IMR-90 (cell line): ENCODE results near the gene RRP15. TPM values are rescaled to one million over a fixed set of nuclear protein-coding genes. Genes with fewer than 3 reads are reported as not detected.

ENCODE experiments used
- ATAC-seq: fragments of 200-7000 bp; cut with Tn5 transposase; 2 replicates; pipeline ENCODE4 v1.9.1; 2020; ENCODE audit warnings: low read depth, mild to moderate bottlenecking, moderate library complexity
- BruUV-seq: library from RNA; stranded (reverse); fragments of 400-500 nt; replicated peaks from 2 replicates; lab custom pipeline; 2021; lab: Mats Ljungman, UMichigan
- CTCF ChIA-PET: fragments of 300-600 bp; formaldehyde crosslinking; extraction: SDS; loops from one replicate; lab custom pipeline; 2021; ENCODE audit warnings: antibody characterized with exemption; lab: Yijun Ruan, JAX
- POLR2A ChIA-PET: fragments of 300-600 bp; sonication (Branson Sonifier 250); formaldehyde crosslinking; loops from one replicate; lab custom pipeline; 2022; ENCODE audit warnings: antibody characterized with exemption; ENCODE audit not compliant: unreplicated experiment; lab: Charles Lee
- DNase-seq: peaks from one replicate; pipeline ENCODE4 v3.0.0; 2013
- H2AFZ ChIP-seq: replicated peaks from 2 replicates; pipeline ENCODE3; 2013; ENCODE audit warnings: low read length, mild to moderate bottlenecking; ENCODE audit not compliant: poor library complexity
- H2AK5ac ChIP-seq: 2 replicates; pipeline ENCODE4 v1.6.1; 2013; ENCODE audit warnings: low read depth, low read length, inconsistent platforms
- H2AK9ac ChIP-seq: replicated peaks from 2 replicates; pipeline ENCODE3; 2013; ENCODE audit warnings: mild to moderate bottlenecking, low read depth, low read length, moderate library complexity; ENCODE audit not compliant: poor library complexity
- H2BK120ac ChIP-seq: 2 replicates; pipeline ENCODE4 v1.6.1; 2013; ENCODE audit warnings: low read depth, low read length, inconsistent platforms
- H2BK15ac ChIP-seq: 3 replicates; pipeline ENCODE4 v1.6.1; 2013; ENCODE audit warnings: low read depth, low read length, inconsistent platforms
- H2BK20ac ChIP-seq: 2 replicates; pipeline ENCODE4 v1.6.1; 2013; ENCODE audit warnings: low read depth, mild to moderate bottlenecking, inconsistent platforms, low read length, moderate library complexity
- H2BK5ac ChIP-seq: 2 replicates; pipeline ENCODE4 v1.6.1; 2013; ENCODE audit warnings: mild to moderate bottlenecking, low read depth, low read length, inconsistent platforms; ENCODE audit not compliant: poor library complexity, severe bottlenecking
- H3K14ac ChIP-seq: replicated peaks from 2 replicates; pipeline ENCODE4 v1.6.1; 2013; ENCODE audit warnings: low read depth, low read length, inconsistent platforms
- H3K18ac ChIP-seq: 2 replicates; pipeline ENCODE4 v1.6.1; 2013; ENCODE audit warnings: low read depth, low read length, control low read depth
- H3K23ac ChIP-seq: 2 replicates; pipeline ENCODE4 v1.6.1; 2013; ENCODE audit warnings: low read depth, low read length, inconsistent platforms
- H3K27ac ChIP-seq: 2 replicates; pipeline ENCODE4 v1.5.1; 2013; ENCODE audit warnings: mild to moderate bottlenecking, control low read depth, low read length; ENCODE audit not compliant: insufficient read depth
- H3K27me3 ChIP-seq: 2 replicates; pipeline ENCODE4 v1.6.1; 2013; ENCODE audit warnings: low read length; ENCODE audit not compliant: control insufficient read depth, insufficient read depth
- H3K36me3 ChIP-seq: 2 replicates; pipeline ENCODE4 v1.6.1; 2013; ENCODE audit warnings: low read length, mixed read lengths; ENCODE audit not compliant: control insufficient read depth, insufficient read depth
- H3K4ac ChIP-seq: 2 replicates; pipeline ENCODE4 v1.6.1; 2013; ENCODE audit warnings: low read depth, low read length, inconsistent platforms
- H3K4me1 ChIP-seq: 2 replicates; pipeline ENCODE4 v1.6.1; 2013; ENCODE audit warnings: low read length, mixed read lengths; ENCODE audit not compliant: control insufficient read depth, insufficient read depth
- H3K4me2 ChIP-seq: 2 replicates; pipeline ENCODE4 v1.6.1; 2013; ENCODE audit warnings: low read depth, mild to moderate bottlenecking, control low read depth, low read length, moderate library complexity
- H3K4me3 ChIP-seq: 2 replicates; pipeline ENCODE4 v1.5.1; 2013; ENCODE audit warnings: low read depth, mild to moderate bottlenecking, control low read depth, low read length, moderate library complexity; ENCODE audit not compliant: insufficient read depth
- H3K56ac ChIP-seq: 2 replicates; pipeline ENCODE4 v1.6.1; 2013; ENCODE audit warnings: low read length, inconsistent platforms; ENCODE audit not compliant: insufficient read depth; ENCODE audit errors: extremely low read depth
- H3K79me1 ChIP-seq, 2 experiments: 2 replicates each; pipeline ENCODE4 v1.6.1; 2013; ENCODE audit warnings: low read length in 2 of 2, inconsistent platforms in 1 of 2, low read depth in 1 of 2
- H3K9ac ChIP-seq: 2 replicates; pipeline ENCODE4 v1.6.1; 2013; ENCODE audit warnings: low read depth, low read length, control low read depth
- H3K9me1 ChIP-seq: 2 replicates; pipeline ENCODE4 v1.6.1; 2013; ENCODE audit warnings: low read length, inconsistent platforms; ENCODE audit not compliant: insufficient read depth
- H3K9me3 ChIP-seq: 2 replicates; pipeline ENCODE4 v1.6.1; 2013; ENCODE audit warnings: low read length; ENCODE audit not compliant: control insufficient read depth, insufficient read depth
- H4K20me1 ChIP-seq: 2 replicates; pipeline ENCODE4 v1.6.1; 2013; ENCODE audit warnings: low read length, inconsistent platforms; ENCODE audit not compliant: insufficient read depth
- H4K5ac ChIP-seq: 2 replicates; pipeline ENCODE4 v1.6.1; 2013; ENCODE audit warnings: mild to moderate bottlenecking, low read depth, low read length, control low read depth
- H4K8ac ChIP-seq, 2 experiments: 2 replicates each; pipeline ENCODE4 v1.6.1; 2013; ENCODE audit warnings: low read depth in 2 of 2, low read length in 2 of 2, control low read depth in 1 of 2, inconsistent platforms in 1 of 2
- H4K91ac ChIP-seq: 2 replicates; pipeline ENCODE4 v1.6.1; 2013; ENCODE audit warnings: low read depth, low read length, inconsistent platforms; ENCODE audit not compliant: insufficient read depth
- BHLHE40 ChIP-seq: fragments of 150-350 bp; IDR thresholded peaks from 2 replicates; pipeline ENCODE4 v1.6.1; 2016; ENCODE audit warnings: mild to moderate bottlenecking, low read depth, low read length
- CHD1 ChIP-seq: IDR thresholded peaks from 2 replicates; pipeline ENCODE4 v1.6.1; 2012; ENCODE audit warnings: low read depth, low read length, improper control_type of control experiment
- FOS ChIP-seq: fragments of 150-350 bp; IDR thresholded peaks from 2 replicates; pipeline ENCODE4 v1.6.1; 2016; ENCODE audit warnings: low read depth, low read length
- MAFK ChIP-seq: IDR thresholded peaks from 2 replicates; pipeline ENCODE4 v1.6.1; 2012; ENCODE audit warnings: low read depth, low read length, improper control_type of control experiment
- RAD21 ChIP-seq: IDR thresholded peaks from 2 replicates; pipeline ENCODE4 v1.6.1; 2012; ENCODE audit warnings: low read length, improper control_type of control experiment
- WGBS, 2 experiments: methylation state at CpG; one replicate each; pipeline versions ENCODE4 v1.1.5 to v1.1.7; 2013; ENCODE audit warnings: missing lambda C conversion rate in 2 of 2; ENCODE audit not compliant: insufficient read length in 1 of 2; ENCODE audit errors: extremely low coverage in 2 of 2; 5-methylcytosine and 5-hydroxymethylcytosine counted together
- dilution Hi-C: fragments of 300-500 bp; cut with HindIII; formaldehyde crosslinking; loops from one replicate; pipeline ENCODE4 v1.14.3; 2018; ENCODE audit warnings: low sequenced_read_pairs; ENCODE audit not compliant: unreplicated experiment
- in situ Hi-C: fragments of 300-500 bp; cut with MboI; formaldehyde crosslinking; loops from 3 replicates; pipeline ENCODE4 v1.14.3; 2019; ENCODE audit warnings: low sequenced_read_pairs, inconsistent platforms, mixed read lengths
- intact Hi-C: fragments of 100-400 bp; cut with micrococcal nuclease; formaldehyde crosslinking; loops from 2 replicates; pipeline ENCODE4 v1.10.0; 2022
- polyA plus RNA-seq, 3 experiments: library from polyadenylated mRNA; depleted of rRNA; stranded (reverse); fragments of >200 nt; gene quantifications; 2 replicates each; pipeline ENCODE4 v1.2.3, GENCODE V29; 2012; ENCODE audit warnings: low replicate concordance in 1 of 3
- total RNA-seq: library from RNA; depleted of rRNA; stranded (reverse); fragments of >200 nt; gene quantifications from 2 replicates; pipeline ENCODE4 v1.2.3, GENCODE V29; 2012
- TF ChIP-seq, protein P1 (sequence below): conservative IDR thresholded peaks from 2 replicates; pipeline ENCODE4 v1.5.1; 2012; ENCODE audit warnings: mild to moderate bottlenecking, low read depth, low read length, improper control_type of control experiment

Gene RRP15
- total and polyA plus RNA-seq, 2 of the 4 experiments (the other 2 are of a cell fraction): 3.1 to 4.1 TPM

DNA sequence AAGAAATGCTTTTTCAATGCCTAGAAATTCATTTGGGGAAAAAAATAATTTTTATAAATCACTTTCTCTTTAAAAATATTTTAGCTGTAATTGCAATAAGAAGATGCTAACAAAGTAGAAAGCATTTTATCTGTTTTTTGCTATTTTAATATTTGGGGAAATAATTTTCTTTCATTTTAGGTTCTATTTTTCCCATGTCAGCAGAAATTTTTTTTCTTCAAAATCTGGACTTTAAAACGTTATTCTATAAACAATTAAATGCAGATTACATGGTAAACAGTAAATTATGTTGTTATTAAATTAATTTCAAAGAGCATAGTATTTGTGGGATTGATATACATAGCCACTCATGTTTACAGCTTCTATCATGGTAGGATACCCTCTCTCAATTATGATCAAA is 27.7 kb upstream of the RRP15 start:
- Histone ChIP-seq H3K56ac (no peak overlapping the region), H2AFZ (no peak overlapping the region), H2BK5ac (no peak overlapping the region), H2BK15ac (no peak overlapping the region), H3K9me1 (no peaks in the 10 kb centered on the region), H4K20me1 (no peaks in the 10 kb centered on the region), H3K4me3 (no peak overlapping the region), H3K4me2 (no peak overlapping the region), H3K4me1 (no peaks in the 10 kb centered on the region), H3K9ac (no peak overlapping the region), H2AK9ac (no peak overlapping the region), H2BK120ac (no peak overlapping the region), H3K18ac (no peak overlapping the region), H3K23ac (no peak overlapping the region), H4K8ac (no peak overlapping the region), H2BK20ac (no peak overlapping the region), H2AK5ac (no peak overlapping the region), H4K5ac (no peak overlapping the region), H4K91ac (no peak overlapping the region), H3K27me3 (no peaks in the 10 kb centered on the region), H3K27ac (no peak overlapping the region), H3K9me3 (peaks cover 2% of the 10 kb centered on the region; the same call in 1 of the 2 replicates), H3K36me3 (no peaks in the 10 kb centered on the region), H3K79me1 (no peaks in the 10 kb centered on the region), H3K4ac (no peak overlapping the region), H3K14ac (no peak overlapping the region)
- no peak for DNase-seq
- in situ Hi-C loops (no loop called here), dilution Hi-C loops (no loop called here), intact Hi-C loops (no loop called here)
- TF ChIP-seq BHLHE40: no peak
- TF ChIP-seq CHD1: no peak
- TF ChIP-seq, protein P1, sequence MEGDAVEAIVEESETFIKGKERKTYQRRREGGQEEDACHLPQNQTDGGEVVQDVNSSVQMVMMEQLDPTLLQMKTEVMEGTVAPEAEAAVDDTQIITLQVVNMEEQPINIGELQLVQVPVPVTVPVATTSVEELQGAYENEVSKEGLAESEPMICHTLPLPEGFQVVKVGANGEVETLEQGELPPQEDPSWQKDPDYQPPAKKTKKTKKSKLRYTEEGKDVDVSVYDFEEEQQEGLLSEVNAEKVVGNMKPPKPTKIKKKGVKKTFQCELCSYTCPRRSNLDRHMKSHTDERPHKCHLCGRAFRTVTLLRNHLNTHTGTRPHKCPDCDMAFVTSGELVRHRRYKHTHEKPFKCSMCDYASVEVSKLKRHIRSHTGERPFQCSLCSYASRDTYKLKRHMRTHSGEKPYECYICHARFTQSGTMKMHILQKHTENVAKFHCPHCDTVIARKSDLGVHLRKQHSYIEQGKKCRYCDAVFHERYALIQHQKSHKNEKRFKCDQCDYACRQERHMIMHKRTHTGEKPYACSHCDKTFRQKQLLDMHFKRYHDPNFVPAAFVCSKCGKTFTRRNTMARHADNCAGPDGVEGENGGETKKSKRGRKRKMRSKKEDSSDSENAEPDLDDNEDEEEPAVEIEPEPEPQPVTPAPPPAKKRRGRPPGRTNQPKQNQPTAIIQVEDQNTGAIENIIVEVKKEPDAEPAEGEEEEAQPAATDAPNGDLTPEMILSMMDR: no peak
- no peak for TF ChIP-seq FOS
- no peak for TF ChIP-seq RAD21
- peak; percentile 83 for TF ChIP-seq MAFK
- ChIA-PET POLR2A (interaction anchor here (0.6 kb wide), 1 partner anchor 267 kb away, joined by 4 read pairs; no protein-coding TSS in a partner anchor), CTCF (interaction anchor here (1.2 kb wide), 1 partner anchor 12 kb away, joined by 4 read pairs; no protein-coding TSS in a partner anchor)
- ATAC-seq: no peak
- no CpG with 5 or more reads among the region's 1 CpG for WGBS, 2 experiments
- no TSS peak for BruUV-seq
